HG03354 (cell line): ENCODE measurements around the gene PGBD5.

Experiments
- ATAC-seq: cut with Tn5 transposase; IDR thresholded peaks from one replicate; pipeline ENCODE4 v1.9.1; 2021; ENCODE audit warnings: mild to moderate bottlenecking; ENCODE audit not compliant: unreplicated experiment, poor library complexity, severe bottlenecking

The PGBD5 gene

GRCh38 chr1:230333590-230334446 lies 92.3 kb downstream of the PGBD5 start:
- no peak for ATAC-seq

GRCh38 chr1:230332575-230333066 lies 93.5 kb downstream of the PGBD5 start:
- no peak for ATAC-seq

GRCh38 chr1:230332061-230332460 lies 94.1 kb downstream of the PGBD5 start:
- ATAC-seq = no peak

- no peak for ATAC-seq
These were observed 96.0 kb downstream of the PGBD5 start for GRCh38 chr1:230330157-230330556.

- no peak for ATAC-seq
These were observed 97.7 kb downstream of the PGBD5 start for GRCh38 chr1:230328342-230329015.

GRCh38 chr1:230327892-230328284 lies 98.2 kb downstream of the PGBD5 start:
- no peak for ATAC-seq

- no peak for ATAC-seq
These were observed 98.9 kb downstream of the PGBD5 start for GRCh38 chr1:230326971-230327891.

- no peak for ATAC-seq
These were observed 102.4 kb downstream of the PGBD5 start for GRCh38 chr1:230323686-230324085.

- no peak for ATAC-seq
These were observed 103.1 kb downstream of the PGBD5 start for GRCh38 chr1:230322967-230323547.

GRCh38 chr1:230322421-230322756 lies 103.7 kb downstream of the PGBD5 start:
- ATAC-seq = no peak

GRCh38 chr1:230321741-230322420 lies 104.3 kb downstream of the PGBD5 start:
- no peak for ATAC-seq

- ATAC-seq = no peak
These were observed 104.8 kb downstream of the PGBD5 start for GRCh38 chr1:230321341-230321740.

GRCh38 chr1:230320804-230321203 lies 105.3 kb downstream of the PGBD5 start:
- no peak for ATAC-seq

GRCh38 chr1:230319014-230319747 lies 107.0 kb downstream of the PGBD5 start:
- ATAC-seq = no peak

- no peak for ATAC-seq
These were observed 108.0 kb downstream of the PGBD5 start for GRCh38 chr1:230317823-230318819.

- no peak for ATAC-seq
These were observed 109.0 kb downstream of the PGBD5 start for GRCh38 chr1:230316864-230317745.
